Endodermal cell (in vitro differentiated cells): Measurements from ENCODE around the gene KIAA0232. TPM values are rescaled to one million over a fixed set of nuclear protein-coding genes. Genes with fewer than 3 reads are reported as not detected.

Source experiments
- DNase-seq: peaks from one replicate; pipeline ENCODE4 v3.0.0-alpha.2; 2017
- H3K27ac ChIP-seq: 2 replicates; pipeline ENCODE4 v1.5.1; 2013; ENCODE audit warnings: mild to moderate bottlenecking, low read depth, low read length, moderate library complexity
- H3K27me3 ChIP-seq: 2 replicates; pipeline ENCODE4 v1.6.1; 2013; ENCODE audit warnings: mild to moderate bottlenecking, low read length, moderate library complexity; ENCODE audit not compliant: insufficient read depth, control insufficient read depth, poor library complexity, severe bottlenecking
- H3K36me3 ChIP-seq: 2 replicates; pipeline ENCODE4 v1.7.0; 2013; ENCODE audit warnings: mild to moderate bottlenecking, low read length, moderate library complexity; ENCODE audit not compliant: control insufficient read depth, insufficient read depth
- H3K4me1 ChIP-seq: one replicate; pipeline ENCODE4 v1.7.0; 2013; ENCODE audit warnings: low read length; ENCODE audit not compliant: control insufficient read depth, insufficient read depth
- H3K4me3 ChIP-seq: 2 replicates; pipeline ENCODE4 v1.5.1; 2013; ENCODE audit warnings: mild to moderate bottlenecking, low read length, moderate library complexity
- H3K9ac ChIP-seq: 2 replicates; pipeline ENCODE4 v1.6.1; 2013; ENCODE audit warnings: mild to moderate bottlenecking, low read length, moderate library complexity; ENCODE audit not compliant: poor library complexity, severe bottlenecking; ENCODE audit errors: extremely low read depth
- H3K9me3 ChIP-seq: 2 replicates; pipeline ENCODE4 v1.6.1; 2013; ENCODE audit warnings: mild to moderate bottlenecking, low read length, moderate library complexity; ENCODE audit not compliant: control insufficient read depth
- H3K27ac Mint-ChIP-seq: 2 replicates; pipeline ENCODE4 v1.8.0; 2020; ENCODE audit warnings: mixed read lengths
- H3K27me3 Mint-ChIP-seq: 2 replicates; pipeline ENCODE4 v1.8.0; 2021; ENCODE audit warnings: mild to moderate bottlenecking, mixed read lengths; ENCODE audit not compliant: insufficient read depth
- H3K36me3 Mint-ChIP-seq: 2 replicates; pipeline ENCODE4 v1.8.0; 2020; ENCODE audit warnings: low read depth, mixed read lengths
- H3K4me1 Mint-ChIP-seq: 2 replicates; pipeline ENCODE4 v1.8.0; 2020; ENCODE audit warnings: mixed read lengths
- H3K4me3 Mint-ChIP-seq: 2 replicates; pipeline ENCODE4 v1.8.0; 2020; ENCODE audit warnings: mild to moderate bottlenecking, moderate library complexity, mixed read lengths
- H3K9me3 Mint-ChIP-seq: 2 replicates; pipeline ENCODE4 v1.8.0; 2020; ENCODE audit warnings: mild to moderate bottlenecking, mixed read lengths
- CTCF ChIP-seq: fragments of 200-600 bp; sonication (generic); conservative IDR thresholded peaks from 2 replicates; pipeline ENCODE4 v1.5.0; 2021; ENCODE audit warnings: antibody characterized with exemption, mild to moderate bottlenecking
- WGBS, 2 experiments: methylation state at CpG; one replicate each; pipeline versions ENCODE4 v1.1.5 to v1.1.7; 2013; ENCODE audit warnings: missing lambda C conversion rate in 2 of 2, mixed read lengths in 1 of 2; ENCODE audit not compliant: insufficient coverage in 1 of 2, insufficient read length in 1 of 2; 5-methylcytosine and 5-hydroxymethylcytosine counted together
- total RNA-seq, 2 donors: library from RNA; stranded (reverse); fragmentation: NEBNext Ultra II Directional in 1 of 2; extraction: Animal tissue kit (Norgen Biotek cat#: 25700) in 1 of 2; gene quantifications; 2 replicates in 1 of 2; 3 replicates in 1 of 2; pipeline ENCODE4 v1.2.1, GENCODE V29; 2021

The KIAA0232 gene
- total RNA-seq, 2 donors from 2014 or later, result 32.9 to 43.5 TPM

GRCh38 chr4:6769233-6769988 lies 13.1 kb upstream of the KIAA0232 start:
- Mint-ChIP-seq H3K9me3 (no peaks in the 10 kb centered on the region), H3K4me1 (peaks cover 3% of the 10 kb centered on the region), H3K27ac (no peak overlapping the region), H3K27me3 (peaks cover 2% of the 10 kb centered on the region), H3K36me3 (no peaks in the 10 kb centered on the region), H3K4me3 (no peak overlapping the region)
- Histone ChIP-seq H3K36me3 (no peaks in the 10 kb centered on the region), H3K27ac (no peak overlapping the region), H3K27me3 (no peaks in the 10 kb centered on the region), H3K9ac (no peak overlapping the region), H3K9me3 (no peaks in the 10 kb centered on the region), H3K4me3 (no peak overlapping the region), H3K4me1 (peaks cover 7% of the 10 kb centered on the region)
- no peak for TF ChIP-seq CTCF
- WGBS, 2 experiments, result 91 to 94% methylated on average over 6 to 11 of the region's 11 CpGs
- DNase-seq, result peak; percentile 24

GRCh38 chr4:6769989-6770420 lies 12.5 kb upstream of the KIAA0232 start:
- peaks cover 4% of the 10 kb centered on the region for H3K27me3 Mint-ChIP-seq
- H3K27ac ChIP-seq, result no peak overlapping the region
- H3K9me3 Mint-ChIP-seq, result no peaks in the 10 kb centered on the region
- H3K27me3 ChIP-seq, result no peaks in the 10 kb centered on the region
- no peak overlapping the region for H3K9ac ChIP-seq
- peaks cover 7% of the 10 kb centered on the region for H3K4me1 ChIP-seq
- no peak for TF ChIP-seq CTCF
- no peaks in the 10 kb centered on the region for H3K36me3 Mint-ChIP-seq
- WGBS, 2 experiments, result 86 to 87% methylated on average over 7 of the region's 7 CpGs
- no peak overlapping the region for H3K4me3 Mint-ChIP-seq
- no peak for DNase-seq
- H3K9me3 ChIP-seq, result no peaks in the 10 kb centered on the region
- peaks cover 3% of the 10 kb centered on the region for H3K4me1 Mint-ChIP-seq
- H3K27ac Mint-ChIP-seq, result no peak overlapping the region
- H3K4me3 ChIP-seq, result no peak overlapping the region
- H3K36me3 ChIP-seq, result no peaks in the 10 kb centered on the region

- peaks cover 4% of the 10 kb centered on the region for H3K27me3 ChIP-seq
- DNase-seq, result no peak
- H3K4me1 ChIP-seq, result peaks cover 7% of the 10 kb centered on the region
- Mint-ChIP-seq H3K4me1 (peaks cover 3% of the 10 kb centered on the region), H3K27ac (no peak overlapping the region), H3K27me3 (peaks cover 9% of the 10 kb centered on the region), H3K36me3 (no peaks in the 10 kb centered on the region), H3K4me3 (no peak overlapping the region), H3K9me3 (no peaks in the 10 kb centered on the region)
- no peak for TF ChIP-seq CTCF
- H3K4me3 ChIP-seq, result no peak overlapping the region
- WGBS, 2 experiments, result 94 to 97% methylated on average over 6 to 7 of the region's 7 CpGs
- H3K9me3 ChIP-seq, result no peaks in the 10 kb centered on the region
- H3K36me3 ChIP-seq, result no peaks in the 10 kb centered on the region
- H3K9ac ChIP-seq, result no peak overlapping the region
- no peak overlapping the region for H3K27ac ChIP-seq
Measured at GRCh38 chr4:6770581-6771228, 11.8 kb upstream of the KIAA0232 start.
